HG03469 (cell line): Measurements from ENCODE around the gene EXOC4.

Experiments used
- ATAC-seq: cut with Tn5 transposase; IDR thresholded peaks from one replicate; pipeline ENCODE4 v1.9.1; 2021; ENCODE audit warnings: mild to moderate bottlenecking, moderate library complexity, moderate number of reproducible peaks; ENCODE audit not compliant: unreplicated experiment

The EXOC4 gene

DNA sequence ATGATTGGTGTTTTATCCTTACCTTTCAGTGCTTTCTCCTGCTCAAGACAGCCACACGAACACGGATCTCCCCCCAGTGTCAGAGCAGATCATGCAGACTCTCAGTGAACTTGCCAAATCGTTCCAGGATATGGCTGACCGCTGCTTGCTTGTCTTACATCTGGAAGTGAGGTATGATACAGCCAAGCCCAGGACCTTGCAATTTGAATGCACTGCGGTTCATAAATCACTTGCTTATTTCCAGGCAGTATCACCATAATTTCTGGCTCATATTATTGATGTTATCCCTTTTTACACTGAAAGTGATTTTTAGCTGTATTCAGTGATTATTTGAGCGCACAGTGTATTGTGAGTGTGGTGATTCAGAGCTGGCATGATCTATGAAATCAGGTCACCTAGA lies 744.6 kb downstream of the EXOC4 start:
- ATAC-seq: no peak

DNA sequence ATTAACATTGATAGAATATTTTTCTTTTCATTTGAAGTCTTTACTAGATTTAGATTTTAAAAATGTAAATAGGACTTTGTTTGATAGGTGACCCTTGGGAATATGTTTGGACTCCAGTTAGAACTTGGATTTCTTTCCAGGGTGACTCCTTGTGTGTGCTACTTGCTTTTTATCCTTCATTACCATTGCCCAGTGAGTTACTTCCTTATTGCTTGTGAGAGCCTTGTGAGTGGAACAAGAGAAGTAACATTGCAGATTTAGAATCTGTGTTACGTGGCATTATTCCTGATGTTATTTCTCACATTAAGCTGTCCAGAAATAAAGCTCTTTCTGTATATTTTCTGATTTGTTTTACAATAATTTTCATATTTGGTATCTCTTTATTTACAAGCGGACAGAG lies 746.3 kb downstream of the EXOC4 start:
- ATAC-seq: no peak

DNA sequence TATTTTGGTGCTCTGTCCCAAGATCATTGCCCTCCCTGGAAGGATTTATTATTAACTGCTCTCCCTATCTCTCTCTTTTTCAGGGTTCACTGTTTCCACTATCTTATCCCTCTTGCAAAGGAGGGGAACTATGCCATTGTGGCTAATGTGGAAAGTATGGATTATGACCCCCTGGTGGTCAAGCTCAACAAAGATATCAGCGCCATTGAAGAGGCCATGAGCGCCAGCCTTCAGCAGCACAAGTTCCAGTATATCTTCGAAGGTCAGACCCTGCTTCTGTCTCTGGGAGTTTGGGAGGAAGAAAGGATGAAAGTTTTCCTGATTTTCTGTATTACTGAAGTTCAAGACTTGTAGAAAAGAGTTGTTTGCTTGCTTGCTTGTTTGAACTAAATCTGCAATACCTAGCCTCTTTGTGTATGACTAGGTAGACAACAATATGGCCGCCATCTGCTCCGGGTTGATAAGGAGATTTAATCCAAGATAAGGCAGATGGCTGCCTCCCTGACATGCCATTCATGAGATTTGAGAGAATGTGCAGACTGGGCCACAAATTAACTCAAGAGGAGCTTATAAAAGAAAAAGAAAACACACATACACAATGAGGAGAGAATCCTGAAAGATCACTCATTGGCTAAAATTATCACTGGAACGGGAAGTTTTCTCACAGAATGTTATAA lies 752.1 kb downstream of the EXOC4 start:
- ATAC-seq: no peak

DNA sequence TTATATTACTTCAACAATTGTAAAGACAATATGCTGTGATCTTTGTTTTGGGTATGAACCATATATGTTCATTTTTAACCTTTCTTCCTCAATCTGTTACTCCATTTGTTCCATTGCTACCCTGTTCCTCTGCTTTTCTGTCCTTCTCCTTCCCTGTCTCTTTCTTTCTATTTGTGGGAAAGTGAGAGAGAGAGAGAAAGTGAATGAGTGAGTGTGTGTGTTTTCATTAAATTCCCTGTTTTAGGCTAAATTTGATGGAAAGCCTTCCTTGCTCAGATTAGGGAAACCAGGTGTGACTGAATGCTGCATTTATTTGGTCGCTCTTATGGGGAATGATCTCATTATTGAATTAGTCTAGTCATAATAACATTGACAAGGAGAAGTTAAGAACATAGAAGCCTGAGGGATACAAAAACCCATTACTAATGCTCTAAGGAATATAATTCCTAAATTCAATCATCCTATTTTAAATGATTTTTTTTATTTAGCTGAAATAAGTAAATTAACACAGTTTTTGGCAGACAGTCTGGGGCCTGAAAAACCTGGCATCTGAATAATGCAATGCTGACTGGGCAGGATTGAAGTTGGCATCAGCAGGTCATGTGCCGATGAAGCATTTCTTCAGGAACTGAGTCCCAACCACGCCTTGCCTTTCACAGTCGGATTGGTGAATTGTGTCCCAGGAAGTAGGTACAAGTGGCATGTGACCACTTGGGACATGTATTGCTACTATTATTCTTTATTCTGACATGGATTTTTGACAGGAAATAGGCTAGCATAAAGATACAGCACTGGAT lies 756.6 kb downstream of the EXOC4 start:
- ATAC-seq: no peak

GRCh38 chr7:134013249-134013648 lies 760.4 kb downstream of the EXOC4 start:
- ATAC-seq: no peak

GRCh38 chr7:134014935-134015334 lies 762.1 kb downstream of the EXOC4 start:
- no peak for ATAC-seq

DNA sequence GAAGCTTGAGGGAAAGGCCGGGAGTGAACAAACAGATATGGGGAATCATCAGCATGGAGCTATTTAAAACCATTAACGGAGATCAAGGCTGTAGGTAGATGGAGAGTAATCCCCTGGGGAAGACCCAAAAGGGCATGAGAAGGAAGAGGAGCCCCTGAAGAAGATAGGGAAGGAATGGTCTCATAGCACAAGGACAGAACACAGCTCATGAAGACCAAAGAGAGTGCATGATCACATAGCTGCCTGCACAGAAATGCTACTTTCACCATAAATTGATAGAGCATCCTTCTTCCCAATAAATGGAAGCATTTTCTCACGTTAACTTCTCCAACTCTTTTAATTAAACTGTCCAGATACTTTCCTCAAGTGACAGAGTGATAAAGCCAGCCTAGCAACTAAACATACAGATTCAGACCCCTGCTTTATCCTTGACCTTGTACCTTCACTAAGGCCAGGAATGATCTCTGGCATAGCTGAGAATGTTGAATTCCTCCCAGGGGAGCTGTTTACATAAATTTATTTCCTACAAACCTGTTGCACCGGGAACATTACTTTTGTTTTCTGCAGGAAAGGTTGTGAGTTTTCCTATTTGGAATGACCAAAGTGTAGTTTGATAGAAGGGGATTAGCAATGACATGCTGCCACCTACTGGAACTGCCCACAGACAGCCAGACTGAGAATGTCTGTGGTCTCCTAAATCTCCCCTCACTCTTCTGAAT lies 763.5 kb downstream of the EXOC4 start:
- no peak for ATAC-seq

DNA sequence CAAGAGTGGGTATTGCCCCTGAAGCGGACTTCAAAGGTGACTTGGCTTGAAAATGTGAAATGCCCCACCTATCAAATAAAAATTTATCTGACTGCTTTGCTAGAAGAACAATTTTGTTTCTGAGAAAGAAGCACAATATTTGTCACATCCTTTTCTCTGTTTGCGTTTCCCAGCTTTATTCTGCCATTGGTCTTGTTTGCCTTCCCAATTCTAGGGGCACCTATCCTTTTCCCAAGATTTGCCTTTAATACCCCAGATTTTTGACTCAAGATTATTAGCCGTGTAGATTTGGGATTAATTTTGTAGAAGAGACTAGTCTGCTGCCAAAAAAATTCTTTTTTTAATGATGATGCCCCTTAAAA lies 764.0 kb downstream of the EXOC4 start:
- ATAC-seq: no peak

GRCh38 chr7:134018306-134018705 lies 765.4 kb downstream of the EXOC4 start:
- ATAC-seq: no peak

GRCh38 chr7:134019251-134019650 lies 766.4 kb downstream of the EXOC4 start:
- ATAC-seq: no peak

DNA sequence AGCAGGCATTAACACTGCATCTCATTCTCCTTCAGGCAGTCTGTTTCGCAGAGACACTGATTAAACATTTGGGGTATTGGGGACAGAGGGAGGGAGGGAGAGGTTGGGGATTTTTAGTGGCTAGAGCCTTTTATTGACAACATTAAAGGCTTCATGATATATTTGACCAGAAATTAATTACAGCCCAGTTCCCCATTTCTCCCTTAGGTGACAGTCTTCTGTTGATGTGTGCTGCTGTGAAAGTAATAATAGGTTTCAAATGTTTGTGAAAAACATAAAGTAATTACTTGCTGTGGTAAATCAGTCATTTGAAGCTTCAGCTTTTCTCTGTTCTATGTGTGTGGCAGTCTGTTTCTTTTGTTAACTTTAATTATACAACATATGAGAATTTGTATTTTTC lies 769.0 kb downstream of the EXOC4 start:
- ATAC-seq: no peak

GRCh38 chr7:134022286-134022911 lies 769.5 kb downstream of the EXOC4 start:
- ATAC-seq: no peak

DNA sequence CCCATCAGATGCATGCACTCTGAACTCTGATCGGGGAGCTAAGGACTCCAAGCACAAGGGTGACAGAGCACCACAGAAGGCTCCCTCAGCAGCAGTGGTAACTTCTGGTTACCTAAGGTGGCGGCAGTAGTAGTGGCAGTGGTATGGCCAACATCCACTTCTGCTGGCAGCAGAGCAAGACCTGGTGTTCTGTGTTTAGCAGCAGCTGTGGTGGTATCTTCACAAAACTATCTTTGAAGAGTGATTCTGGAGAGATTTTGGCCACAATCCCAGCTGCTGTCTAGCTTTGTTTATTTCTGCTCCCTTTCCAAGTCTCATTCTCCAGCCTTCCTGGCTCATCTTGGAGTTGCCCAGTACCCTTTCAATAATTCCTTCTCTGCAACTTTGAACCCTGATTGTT lies 771.9 kb downstream of the EXOC4 start:
- no peak for ATAC-seq

GRCh38 chr7:134028853-134029252 lies 776.0 kb downstream of the EXOC4 start:
- no peak for ATAC-seq

GRCh38 chr7:134029743-134030142 lies 776.9 kb downstream of the EXOC4 start:
- no peak for ATAC-seq

DNA sequence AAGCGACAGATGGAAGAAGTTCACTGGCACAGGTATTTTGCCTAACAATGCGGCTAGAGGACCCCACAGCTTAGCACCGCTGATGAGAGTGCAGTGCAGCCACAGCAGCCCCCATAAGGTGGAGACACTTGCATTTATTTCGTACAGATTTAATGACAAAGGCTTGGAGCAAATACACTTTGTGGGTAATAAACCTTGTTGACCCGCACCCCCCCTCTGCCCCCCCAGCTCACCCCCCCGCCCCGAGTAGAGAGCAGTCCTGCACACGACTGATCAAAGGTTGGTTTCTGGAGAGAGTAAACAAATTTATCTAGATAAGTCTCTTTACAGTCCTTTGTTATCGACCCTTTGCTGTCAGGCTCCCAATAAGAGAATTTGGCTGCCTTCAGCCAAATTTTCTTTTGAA lies 777.6 kb downstream of the EXOC4 start:
- ATAC-seq: no peak

DNA sequence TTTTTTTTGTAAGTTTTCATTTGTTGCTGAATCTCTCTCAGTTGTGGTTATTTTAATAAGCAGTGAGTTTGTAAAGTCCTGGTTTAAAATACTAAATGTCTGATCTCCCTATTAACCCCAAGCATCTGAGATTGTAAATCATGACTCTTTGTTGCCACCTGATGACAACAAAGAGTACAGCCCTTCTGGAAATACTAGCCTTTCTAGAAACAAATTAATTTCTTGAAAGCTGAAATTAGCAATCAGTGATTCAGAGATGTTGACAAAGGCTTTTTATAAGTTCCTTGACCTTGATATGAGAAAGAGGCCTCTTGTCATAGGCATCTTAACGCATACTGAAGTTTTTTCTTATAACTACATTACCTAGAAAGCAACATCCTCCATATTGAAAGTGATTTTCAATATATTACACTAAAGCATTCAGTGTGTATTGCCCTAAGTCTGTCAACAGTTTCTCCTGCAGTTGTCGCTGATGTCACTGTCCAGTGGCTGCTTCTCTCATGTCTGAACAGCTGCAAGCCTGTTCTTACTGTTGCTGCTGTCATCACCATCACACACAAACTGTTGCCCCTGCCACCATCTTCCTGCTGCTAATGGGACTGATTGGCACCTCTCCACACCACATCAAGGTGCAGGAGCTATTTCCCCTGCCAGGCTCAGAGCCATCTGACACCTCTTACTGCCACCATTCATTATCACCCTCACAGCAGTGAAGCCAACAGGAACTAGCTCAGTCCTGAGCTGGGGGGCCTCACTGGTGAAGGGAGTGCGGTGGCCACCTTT lies 779.1 kb downstream of the EXOC4 start:
- ATAC-seq: no peak

DNA sequence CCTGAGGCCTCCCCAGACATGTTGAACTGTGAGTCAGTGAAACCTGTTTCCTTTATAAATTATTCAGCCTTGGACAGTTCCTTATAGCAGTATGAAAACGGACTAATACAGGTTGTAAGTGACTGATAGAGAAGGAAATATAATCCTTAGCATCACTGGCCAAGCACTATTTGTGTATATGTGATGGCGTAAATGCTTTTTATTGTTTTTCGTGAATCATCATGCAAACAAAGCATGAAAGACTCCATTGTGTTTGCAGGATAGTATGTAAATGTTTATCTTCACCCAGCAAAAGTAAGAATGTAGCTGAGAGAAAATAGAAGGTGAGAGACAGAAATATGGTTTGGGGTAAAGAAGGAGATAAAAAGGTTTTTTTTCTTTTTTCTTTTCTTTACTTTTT lies 781.8 kb downstream of the EXOC4 start:
- no peak for ATAC-seq

DNA sequence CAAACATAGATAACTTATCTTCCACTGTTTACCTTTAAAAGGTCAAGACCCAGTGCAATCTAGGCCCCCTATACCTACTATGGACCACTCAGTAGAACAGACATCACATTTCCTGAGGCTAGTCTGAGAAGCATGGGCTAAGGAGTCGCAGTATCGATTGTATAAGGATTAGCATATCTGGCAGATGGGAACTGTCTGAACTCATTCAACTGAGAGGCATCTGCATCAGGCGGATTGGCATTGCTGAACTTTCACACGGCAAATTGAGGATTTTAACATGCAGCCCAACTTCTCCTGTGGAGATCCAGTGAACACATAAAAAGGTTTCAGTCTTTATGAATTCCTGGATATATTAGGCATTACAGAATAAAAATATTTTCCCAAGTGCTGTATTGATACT lies 785.1 kb downstream of the EXOC4 start:
- ATAC-seq: no peak

GRCh38 chr7:134040988-134041387 lies 788.1 kb downstream of the EXOC4 start:
- no peak for ATAC-seq

- ATAC-seq: no peak
These were observed 788.6 kb downstream of the EXOC4 start for GRCh38 chr7:134041477-134041876.
